Psoas muscle (tissue), 8 donors: ENCODE measurements around the gene SALL2. TPM values are rescaled to one million over a fixed set of nuclear protein-coding genes. Genes with fewer than 3 reads are reported as not detected.

Experiments used
- ATAC-seq, 4 donors: fragments of 200-7000 bp; cut with Tn5 transposase; one replicate each; pipeline ENCODE4 v1.9.1; 2020; ENCODE audit warnings: moderate library complexity in 3 of 4, mild to moderate bottlenecking in 2 of 4
- DNase-seq, 2 donors: peaks; one replicate each; pipeline ENCODE4 v3.0.0-alpha.2; 2020
- H3K27ac ChIP-seq: fragments of 200-600 bp; one replicate; pipeline ENCODE4 v1.8.0; 2022
- H3K27me3 ChIP-seq, 3 donors: fragments of 200-600 bp in 1 of 3; one replicate each; pipeline versions ENCODE4 v1.6.1 to v1.8.0; 2013 to 2022; ENCODE audit warnings: low read length in 2 of 3, mild to moderate bottlenecking in 2 of 3, moderate library complexity in 1 of 3; ENCODE audit not compliant: insufficient read depth in 3 of 3
- H3K36me3 ChIP-seq, 2 donors: fragments of 200-600 bp in 1 of 2; one replicate each; pipeline versions ENCODE4 v1.6.1 to v1.8.0; 2013 to 2022; ENCODE audit warnings: low read depth in 1 of 2, mild to moderate bottlenecking in 1 of 2, moderate library complexity in 1 of 2; ENCODE audit not compliant: insufficient read depth in 1 of 2
- H3K4me1 ChIP-seq: fragments of 200-600 bp; one replicate; pipeline ENCODE4 v1.8.0; 2022
- H3K4me3 ChIP-seq: fragments of 200-600 bp; one replicate; pipeline ENCODE4 v1.8.0; 2022; ENCODE audit warnings: mild to moderate bottlenecking
- H3K9me3 ChIP-seq: fragments of 200-600 bp; one replicate; pipeline ENCODE4 v1.8.0; 2022
- WGBS, 3 donors: extraction: QIAGEN DNeasy Blood & Tissue Kit; methylation state at CpG; one replicate each; pipeline versions ENCODE4 v1.1.6 to v1.1.7; 2013; 5-methylcytosine and 5-hydroxymethylcytosine counted together
- intact Hi-C, 2 donors: fragments of 100-400 bp; cut with DNase I; formaldehyde crosslinking; loops; one replicate each; pipeline versions ENCODE4 v1.11.0 to v1.14.2; 2022
- polyA plus RNA-seq, 3 donors: library from polyadenylated mRNA; stranded (reverse); fragments of 200-250 nt; gene quantifications; one replicate each; pipeline ENCODE4 v1.2.3, GENCODE V29; 2013
- total RNA-seq, 4 donors: library from RNA; stranded (reverse); fragmentation: NEBNext Ultra II Directional in 2 of 4; extraction: Animal tissue kit (Norgen Biotek cat#: 25700) in 2 of 4; gene quantifications; one replicate each; pipeline versions ENCODE4 v1.2.1 to v1.2.4, GENCODE V29; 2021 to 2023
- TF ChIP-seq, protein P1 (sequence below): fragments of 200-600 bp; IDR thresholded peaks from one replicate; pipeline ENCODE4 v1.8.0; 2022; ENCODE audit warnings: antibody characterized with exemption
- donor health status: healthy with polysubstance abuse.
- donor health status: DM: no; HTN: no; CAD: no; lungs with moderate emphysema.
- donor health status: Bipolar disorder and iron deficiency.
- donor health status: healthy.
- donor health status: DM: yes; HTN: yes; CAD: no.
- donor health status: DM: no; HTN: no; CAD: no.
- donor health status: DM: no; HTN: no; CAD: no.
- donor health status: DM: yes; HTN: yes; CAD: no.

Gene SALL2
- total and polyA plus RNA-seq, 7 donors, result 0.33 to 3.8 (median 0.93) TPM

DNA sequence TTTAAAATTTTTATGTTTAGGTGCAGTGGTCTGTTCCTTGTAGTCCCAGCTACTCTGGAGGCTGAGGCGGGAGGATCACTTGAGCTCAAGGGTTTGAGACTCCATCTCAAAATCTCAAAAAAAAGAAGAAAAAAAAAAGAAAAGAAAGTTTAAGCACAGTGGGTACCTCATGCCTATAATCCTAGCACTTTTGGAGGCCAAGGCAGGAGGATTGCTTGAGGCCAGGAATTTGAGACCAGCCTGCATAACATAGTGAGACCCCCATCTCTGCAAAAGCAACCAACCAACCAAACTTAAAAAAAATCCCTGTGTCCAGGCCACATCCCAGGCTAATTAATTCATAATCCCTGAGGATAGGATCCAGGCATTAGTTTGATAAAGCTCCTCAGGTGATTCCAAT is 3.4 kb upstream of the SALL2 start:
- Histone ChIP-seq H3K4me1 (no peaks in the 10 kb centered on the region), H3K27ac (no peak overlapping the region), H3K4me3 (no peak overlapping the region), H3K9me3 (no peaks in the 10 kb centered on the region), H3K36me3 (no peaks in the 10 kb centered on the region), H3K27me3 (peaks cover 0 to 4% (median 3%) of the 10 kb centered on the region in 3 donors)
- intact Hi-C loops, result no loop called here
- TF ChIP-seq, protein P1, sequence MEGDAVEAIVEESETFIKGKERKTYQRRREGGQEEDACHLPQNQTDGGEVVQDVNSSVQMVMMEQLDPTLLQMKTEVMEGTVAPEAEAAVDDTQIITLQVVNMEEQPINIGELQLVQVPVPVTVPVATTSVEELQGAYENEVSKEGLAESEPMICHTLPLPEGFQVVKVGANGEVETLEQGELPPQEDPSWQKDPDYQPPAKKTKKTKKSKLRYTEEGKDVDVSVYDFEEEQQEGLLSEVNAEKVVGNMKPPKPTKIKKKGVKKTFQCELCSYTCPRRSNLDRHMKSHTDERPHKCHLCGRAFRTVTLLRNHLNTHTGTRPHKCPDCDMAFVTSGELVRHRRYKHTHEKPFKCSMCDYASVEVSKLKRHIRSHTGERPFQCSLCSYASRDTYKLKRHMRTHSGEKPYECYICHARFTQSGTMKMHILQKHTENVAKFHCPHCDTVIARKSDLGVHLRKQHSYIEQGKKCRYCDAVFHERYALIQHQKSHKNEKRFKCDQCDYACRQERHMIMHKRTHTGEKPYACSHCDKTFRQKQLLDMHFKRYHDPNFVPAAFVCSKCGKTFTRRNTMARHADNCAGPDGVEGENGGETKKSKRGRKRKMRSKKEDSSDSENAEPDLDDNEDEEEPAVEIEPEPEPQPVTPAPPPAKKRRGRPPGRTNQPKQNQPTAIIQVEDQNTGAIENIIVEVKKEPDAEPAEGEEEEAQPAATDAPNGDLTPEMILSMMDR, result no peak
- ATAC-seq (no peak), DNase-seq (no peak)
- 88 to 93% (median 88%) methylated on average over 1 of the region's 1 CpG for WGBS, 3 donors

GRCh38 chr14:21528381-21529348 is 2.5 kb upstream of the SALL2 start:
- Histone ChIP-seq H3K9me3 (no peaks in the 10 kb centered on the region), H3K4me3 (no peak overlapping the region), H3K4me1 (no peaks in the 10 kb centered on the region), H3K36me3 (no peaks in the 10 kb centered on the region), H3K27ac (no peak overlapping the region), H3K27me3 (peaks cover 0 to 1% (median 0%) of the 10 kb centered on the region in 3 donors)
- ATAC-seq, result no peak
- intact Hi-C loops, result no loop called here
- TF ChIP-seq, protein P1, result no peak
- 81 to 85% (median 84%) methylated on average over 4 of the region's 4 CpGs for WGBS, 3 donors
- no peak for DNase-seq

GRCh38 chr14:21527318-21527679 is 1.2 kb upstream of the SALL2 start:
- Histone ChIP-seq H3K4me1 (no peaks in the 10 kb centered on the region), H3K4me3 (no peak overlapping the region), H3K36me3 (no peaks in the 10 kb centered on the region), H3K27ac (no peak overlapping the region), H3K27me3 (peaks cover 0 to 2% (median 0%) of the 10 kb centered on the region in 3 donors), H3K9me3 (no peaks in the 10 kb centered on the region)
- DNase-seq (no peak), ATAC-seq (no peak)
- TF ChIP-seq, protein P1, result no peak
- intact Hi-C loops, result no loop called here
- 29 to 55% (median 53%) methylated on average over 1 of the region's 1 CpG for WGBS, 3 donors

GRCh38 chr14:21526672-21527317 is 649 bp upstream of the SALL2 start:
- TF ChIP-seq, protein P1, result no peak
- intact Hi-C loops, result no loop called here
- Histone ChIP-seq H3K4me3 (peak overlapping the region; percentile 68), H3K27ac (no peak overlapping the region), H3K4me1 (no peaks in the 10 kb centered on the region), H3K36me3 (no peaks in the 10 kb centered on the region), H3K27me3 (peaks cover 0 to 4% (median 0%) of the 10 kb centered on the region in 3 donors), H3K9me3 (no peaks in the 10 kb centered on the region)
- 28 to 33% (median 33%) methylated on average over 13 of the region's 13 CpGs for WGBS, 3 donors
- ATAC-seq (no peak), DNase-seq (no peak)
